ENCODE data around the gene PCK1.

DNA sequence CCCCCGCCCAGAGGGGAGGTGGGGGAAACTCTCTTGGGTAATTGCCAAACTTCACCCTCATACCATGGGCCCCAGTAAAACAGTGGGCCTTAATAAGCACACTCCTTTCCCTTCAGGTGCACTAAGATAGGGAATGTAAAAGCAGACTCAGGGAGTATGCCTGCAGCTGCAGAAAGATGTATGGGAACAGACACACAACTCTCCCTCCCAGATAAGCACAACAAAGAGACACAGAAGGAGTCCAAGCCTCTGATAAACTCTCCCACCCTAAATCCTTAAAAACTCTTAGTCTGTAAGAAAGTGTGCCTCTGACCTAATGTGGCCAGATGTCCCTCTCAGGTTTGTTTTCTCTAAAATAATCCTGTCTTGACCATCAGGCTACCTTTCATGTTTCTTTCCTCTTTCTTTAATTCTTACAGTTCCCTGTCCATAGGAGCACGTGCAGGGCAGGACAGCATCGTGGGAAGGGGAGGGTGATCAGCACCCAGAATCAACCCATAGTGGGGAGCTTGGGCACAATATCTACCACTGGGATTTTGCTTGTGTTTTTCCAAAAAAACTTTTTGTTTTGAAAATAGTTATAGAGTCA lies 24.7 kb upstream of the PCK1 start:
- TF ChIP-seq EZH2phosphoT487 (IDR thresholded peaks at IDR 0.05; ENCODE audit: borderline replicate concordance, low read length) = no peak
- TF ChIP-seq, protein P1, sequence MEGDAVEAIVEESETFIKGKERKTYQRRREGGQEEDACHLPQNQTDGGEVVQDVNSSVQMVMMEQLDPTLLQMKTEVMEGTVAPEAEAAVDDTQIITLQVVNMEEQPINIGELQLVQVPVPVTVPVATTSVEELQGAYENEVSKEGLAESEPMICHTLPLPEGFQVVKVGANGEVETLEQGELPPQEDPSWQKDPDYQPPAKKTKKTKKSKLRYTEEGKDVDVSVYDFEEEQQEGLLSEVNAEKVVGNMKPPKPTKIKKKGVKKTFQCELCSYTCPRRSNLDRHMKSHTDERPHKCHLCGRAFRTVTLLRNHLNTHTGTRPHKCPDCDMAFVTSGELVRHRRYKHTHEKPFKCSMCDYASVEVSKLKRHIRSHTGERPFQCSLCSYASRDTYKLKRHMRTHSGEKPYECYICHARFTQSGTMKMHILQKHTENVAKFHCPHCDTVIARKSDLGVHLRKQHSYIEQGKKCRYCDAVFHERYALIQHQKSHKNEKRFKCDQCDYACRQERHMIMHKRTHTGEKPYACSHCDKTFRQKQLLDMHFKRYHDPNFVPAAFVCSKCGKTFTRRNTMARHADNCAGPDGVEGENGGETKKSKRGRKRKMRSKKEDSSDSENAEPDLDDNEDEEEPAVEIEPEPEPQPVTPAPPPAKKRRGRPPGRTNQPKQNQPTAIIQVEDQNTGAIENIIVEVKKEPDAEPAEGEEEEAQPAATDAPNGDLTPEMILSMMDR (IDR thresholded peaks at IDR 0.05; ENCODE audit: low read depth, low read length, poor library complexity, severe bottlenecking) = no peak

Data from DOHH2 (cell line).